Stimulated activated CD8-positive, alpha-beta memory T cell treated with anti-CD3 and anti-CD28 coated beads, Interleukin-7, amount 100 ng/mL, for 48 hours (primary cell): ENCODE data around the gene ZNF534.
"Not testable (repeated sequence)": the region's sequence is repeated elsewhere in the genome, so short reads cannot be mapped to it uniquely, and the experiment has no call there.

Source experiments
- DNase-seq, 2 donors: peaks; one replicate each; pipeline ENCODE4 v3.0.0-alpha.2; 2020; ENCODE audit warnings: low read depth in 1 of 2; ENCODE audit errors: extremely low read depth in 1 of 2

ZNF534 gene

GRCh38 chr19:52428937-52429336 is at the start of gene ZNF534:
Gene ZNF534, plus strand, starts transcription at chr19:52429148. Its CDS starts 2,327 bp downstream, at chr19:52431475.
- DNase-seq = no peak

DNA sequence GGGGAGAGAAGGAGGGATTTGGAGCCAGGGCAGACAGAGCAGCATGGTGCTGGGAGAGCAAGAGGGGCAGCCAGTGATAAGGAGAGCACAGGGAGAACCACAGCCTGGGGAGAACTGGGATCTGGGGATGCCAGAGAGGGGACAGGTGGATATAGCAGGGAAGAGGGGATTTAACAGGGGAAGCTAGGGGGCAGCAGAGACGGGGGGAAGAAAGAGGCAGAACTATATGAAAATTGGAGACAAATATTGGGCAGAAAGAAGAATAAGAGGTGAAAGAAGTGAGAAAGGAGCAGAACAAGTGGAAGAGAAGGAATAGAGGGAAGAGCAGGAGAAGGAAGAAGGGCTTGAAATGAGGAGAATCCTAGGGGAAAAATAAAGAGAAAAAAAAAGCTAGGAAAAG is 37.8 kb upstream of the ZNF534 start:
- no peak for DNase-seq

GRCh38 chr19:52397310-52398080 is 31.5 kb upstream of the ZNF534 start, which contains the start of gene ZNF528:
Gene ZNF528, plus strand, starts transcription at chr19:52397849. Its CDS starts 4,165 bp downstream, at chr19:52402014.
- peak; percentile 83 to 91 for DNase-seq

DNA sequence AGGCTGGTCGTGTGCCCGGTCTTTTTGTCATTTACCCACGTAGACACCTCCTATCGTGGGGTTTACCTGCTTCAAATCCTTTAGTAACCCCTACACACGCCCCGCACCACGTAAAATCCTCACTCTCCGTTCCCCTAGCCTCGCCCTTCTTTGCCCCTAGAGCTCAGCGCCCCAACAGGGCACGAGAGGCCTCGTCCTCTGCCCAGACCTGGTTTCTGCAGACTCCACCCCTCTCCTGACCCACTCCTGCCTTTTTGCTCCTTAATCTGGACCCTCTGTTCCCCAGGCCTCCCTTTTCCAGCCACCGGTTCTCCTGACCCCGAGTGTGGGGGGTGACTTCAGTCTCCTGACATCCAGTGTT is 30.9 kb upstream of the ZNF534 start:
- no peak for DNase-seq

DNA sequence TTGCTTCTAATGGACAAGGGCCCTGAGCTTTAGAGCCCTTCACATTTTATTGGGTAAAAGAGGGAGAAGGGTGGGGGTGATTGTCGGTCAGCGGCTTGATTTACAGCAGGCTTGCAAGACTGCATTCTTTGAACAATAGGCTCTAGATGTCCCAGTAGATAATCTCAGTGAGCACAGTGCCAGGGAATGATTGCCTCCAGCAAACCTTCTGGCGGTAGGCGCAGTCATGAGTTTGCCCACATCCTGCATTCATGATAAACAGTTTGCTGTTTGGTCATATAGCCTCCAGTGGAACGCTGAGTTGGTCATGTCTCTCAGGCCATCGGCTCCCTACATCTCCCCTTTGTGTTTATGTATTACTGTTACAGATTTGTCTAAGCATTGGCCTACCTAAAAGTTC is 18.7 kb upstream of the ZNF534 start:
- no peak for DNase-seq

GRCh38 chr19:52415711-52416110 is 13.2 kb upstream of the ZNF534 start:
- DNase-seq = no peak

GRCh38 chr19:52442179-52442578 is 13.2 kb downstream of the ZNF534 start:
- no peak for DNase-seq

DNA sequence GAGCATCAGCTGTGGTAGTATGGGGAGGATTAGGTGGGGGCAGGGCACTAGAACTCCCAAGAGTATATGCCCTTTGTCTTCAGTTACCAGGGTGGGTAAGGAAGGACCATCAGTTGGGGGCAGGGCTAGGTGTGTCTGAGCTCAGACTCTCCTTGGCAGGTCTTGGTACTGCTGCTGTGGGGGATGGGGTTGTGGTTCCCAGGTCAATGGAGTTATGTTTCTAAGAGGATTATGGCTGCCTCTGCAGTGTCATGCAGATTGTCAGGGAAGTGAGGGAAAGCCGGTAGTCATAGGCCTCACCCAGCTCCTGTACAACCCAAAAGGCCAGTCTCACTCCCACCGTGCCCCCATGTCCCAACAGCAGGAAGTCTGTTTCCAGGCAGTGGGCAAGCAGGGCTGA is 15.6 kb downstream of the ZNF534 start:
- DNase-seq = no peak

DNA sequence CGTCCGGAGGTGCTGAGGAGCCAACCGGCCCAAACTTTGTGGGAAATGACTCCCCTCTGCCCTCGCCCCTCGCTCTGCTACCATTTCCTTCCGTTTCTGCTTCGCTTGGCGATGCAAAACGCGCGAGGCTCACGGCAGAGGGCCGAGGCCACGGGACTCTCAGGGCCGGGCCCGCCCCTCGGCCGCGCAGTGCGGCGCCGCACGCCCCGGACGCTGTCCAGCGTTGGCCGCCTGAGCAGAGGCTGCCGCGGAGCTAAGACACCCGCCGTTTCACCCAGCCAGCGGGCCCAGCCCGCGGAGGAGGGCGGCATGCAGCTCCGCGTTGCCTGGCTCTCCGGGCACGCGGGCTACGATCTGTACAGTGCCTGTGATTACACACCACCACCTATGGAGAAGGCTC is 22.3 kb downstream of the ZNF534 start:
- no peak for DNase-seq

GRCh38 chr19:52453324-52454094 is 24.6 kb downstream of the ZNF534 start, which contains the start of gene ZNF578:
Gene ZNF578, plus strand, starts transcription at chr19:52453553. Its CDS starts 48,293 bp downstream, at chr19:52501846.
- DNase-seq = peak; percentile 35 to 45

DNA sequence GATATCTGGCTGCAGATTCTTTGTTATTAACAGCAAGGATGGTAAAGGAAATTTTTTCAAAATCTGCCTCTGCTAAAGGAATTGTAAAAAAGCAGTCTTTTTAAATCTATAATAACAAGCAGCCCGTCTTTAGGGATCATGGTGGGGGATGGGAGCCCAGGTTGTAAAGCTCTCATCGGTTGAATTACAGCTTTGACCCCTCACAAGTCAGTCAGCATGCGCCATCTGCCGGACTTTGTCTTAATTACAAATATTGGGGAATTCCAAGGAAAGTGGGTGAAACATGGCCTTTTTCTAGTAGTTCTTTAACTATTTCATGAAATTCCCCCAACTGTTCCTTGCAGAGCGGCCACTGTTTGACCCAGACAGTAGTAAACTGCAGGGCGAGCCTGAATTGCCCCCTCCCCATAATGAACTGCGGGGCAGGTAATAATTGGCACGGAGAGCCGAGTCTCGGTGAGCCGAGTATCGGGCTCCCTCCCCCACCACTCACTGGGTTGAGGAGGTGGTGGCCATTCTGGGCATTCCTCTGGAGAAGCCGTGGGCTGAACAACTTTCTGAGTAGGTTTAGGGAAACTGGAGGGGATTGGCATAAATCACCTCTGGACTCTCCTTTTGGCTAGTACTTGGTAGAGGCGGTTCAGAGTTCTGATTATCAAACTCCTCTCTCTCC is 36.0 kb downstream of the ZNF534 start:
- no peak for DNase-seq

- DNase-seq = no peak
Measured at GRCh38 chr19:52473655-52474350, 44.9 kb downstream of the ZNF534 start.

DNA sequence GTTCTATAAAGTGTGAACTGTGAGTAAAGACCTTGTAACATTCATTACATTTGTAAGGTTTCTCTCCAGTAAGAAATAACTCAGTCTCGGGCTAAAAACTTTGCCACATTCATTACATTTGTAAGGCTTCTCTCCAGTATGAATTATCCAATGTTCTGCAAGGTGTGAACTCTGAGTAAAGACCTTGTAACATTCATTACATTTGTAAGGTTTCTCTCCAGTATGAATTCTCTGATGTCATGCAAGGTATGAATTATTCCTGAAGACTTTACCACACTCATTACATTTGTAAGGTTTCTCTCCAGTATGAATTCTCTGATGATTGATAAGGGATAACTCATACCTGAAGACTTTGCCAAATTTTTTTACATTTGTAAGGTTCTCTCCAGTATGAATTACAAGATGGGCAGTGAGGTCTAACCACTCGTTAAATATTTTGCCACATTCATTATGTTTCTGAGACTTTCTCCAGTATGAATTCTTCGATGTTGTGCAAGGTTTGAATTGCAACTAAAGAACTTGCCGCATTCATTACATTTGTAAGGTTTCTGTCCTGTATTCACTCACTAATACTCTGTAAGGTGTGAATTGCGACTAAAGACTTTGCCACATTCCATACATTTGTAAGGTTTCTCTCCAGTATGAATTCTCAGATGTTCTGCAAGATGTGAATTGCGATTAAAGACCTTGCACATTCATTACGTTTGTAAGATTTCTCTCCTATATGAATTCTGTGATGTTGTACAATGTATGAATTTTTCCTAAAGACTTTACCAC is 45.6 kb downstream of the ZNF534 start:
- no peak for DNase-seq

GRCh38 chr19:52484111-52484743 is 55.3 kb downstream of the ZNF534 start:
- DNase-seq = not testable (repeated sequence)

- DNase-seq = not testable (repeated sequence)
Measured at GRCh38 chr19:52485064-52485463, 56.1 kb downstream of the ZNF534 start.

DNA sequence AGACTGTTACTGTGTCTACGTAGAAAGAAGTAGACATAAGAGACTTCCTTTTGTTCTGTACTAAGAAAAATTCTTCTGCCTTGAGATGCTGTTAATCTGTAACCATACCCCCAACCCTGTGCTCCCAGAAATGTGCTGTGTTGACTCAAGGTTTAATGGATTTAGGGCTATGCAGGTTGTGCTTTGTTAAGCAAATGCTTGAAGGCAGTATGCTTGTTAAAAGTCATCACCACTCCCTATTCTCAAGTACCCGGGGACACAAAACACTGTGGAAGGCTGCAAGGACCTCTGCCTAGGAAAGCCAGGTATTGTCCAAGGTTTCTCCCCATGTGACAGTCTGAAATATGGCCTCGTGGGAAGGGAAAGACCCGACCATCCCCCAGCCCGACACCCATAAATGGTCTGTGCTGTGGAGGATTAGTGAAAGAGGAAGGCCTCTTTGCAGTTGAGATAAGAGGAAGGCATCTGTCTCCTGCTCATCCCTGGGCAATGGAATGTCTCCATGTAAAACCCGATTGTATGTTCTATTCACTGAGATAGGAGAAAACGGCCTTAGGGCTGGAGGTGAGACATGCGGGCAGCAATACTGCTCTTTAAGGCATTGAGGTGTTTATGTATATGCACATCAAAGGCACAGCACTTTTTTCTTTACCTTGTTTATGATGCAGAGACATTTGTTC is 56.8 kb downstream of the ZNF534 start:
- not testable (repeated sequence) for DNase-seq

DNA sequence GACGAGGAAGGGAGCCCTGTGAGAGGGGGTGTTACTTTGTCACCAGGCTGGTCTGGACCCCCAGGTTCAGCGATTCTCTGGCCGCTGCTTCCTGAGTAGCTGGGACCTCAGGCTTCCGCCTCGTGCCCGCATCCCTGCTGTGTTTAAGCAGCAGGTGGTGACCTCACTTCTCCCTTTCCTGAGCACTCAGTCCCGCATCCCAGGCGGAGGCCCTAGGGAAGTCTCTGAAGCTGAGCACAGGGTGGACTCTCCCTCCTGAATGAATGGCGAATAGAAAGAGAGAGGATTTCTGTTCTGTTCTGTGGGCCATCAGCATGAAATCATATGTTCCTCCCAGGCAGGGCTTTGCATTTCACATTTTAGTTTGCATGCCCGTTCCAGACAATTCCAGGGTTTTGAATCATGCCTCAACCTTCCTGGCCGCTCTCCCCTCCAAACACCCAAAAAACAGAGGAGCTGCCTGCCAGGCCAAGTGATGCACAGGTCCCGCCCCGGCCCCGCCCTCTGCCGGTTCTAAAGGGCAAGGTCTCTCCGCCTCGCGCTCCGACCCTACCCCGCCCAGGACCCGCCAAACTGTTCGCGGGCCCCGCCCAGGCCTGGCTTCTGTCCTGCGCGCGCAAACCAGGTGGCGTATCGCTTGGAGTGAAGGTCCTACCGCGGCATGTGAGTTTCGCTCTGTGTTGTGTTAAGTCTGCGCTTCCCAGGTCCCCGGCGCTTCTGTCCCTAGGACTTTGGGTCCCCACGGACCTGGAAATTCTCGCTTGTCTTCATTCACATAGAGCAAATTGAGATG is 63.4 kb downstream of the ZNF534 start:
- DNase-seq = no peak

GRCh38 chr19:52492994-52493470 is 64.1 kb downstream of the ZNF534 start:
- DNase-seq = no peak
